IPS-18c (cell line): Measurements from ENCODE around the gene VWA2.
A peak's percentile ranks its signal among the peaks of the same experiment; 100 is the strongest.

ENCODE experiments used
- H3K4me3 ChIP-seq: 2 replicates; pipeline ENCODE4 v1.7.0; 2013; ENCODE audit warnings: low read depth, mild to moderate bottlenecking, low read length, moderate library complexity; ENCODE audit not compliant: insufficient read depth
- H3K9me3 ChIP-seq: one replicate; pipeline ENCODE4 v1.6.1; 2013; ENCODE audit warnings: mild to moderate bottlenecking, low read length, moderate library complexity; ENCODE audit not compliant: control insufficient read depth, insufficient read depth

VWA2 gene

GRCh38 chr10:114239117-114239993 is at the start of gene VWA2:
VWA2 (plus strand) TSS chr10:114239254; CDS start chr10:114248714, 9,460 bp downstream.
- Histone ChIP-seq H3K9me3 (no peaks in the 10 kb centered on the region), H3K4me3 (peak within 1 kb of the TSS; percentile 65)

GRCh38 chr10:114189700-114190099 is 49.4 kb upstream of the VWA2 start:
- no peak overlapping the region for H3K4me3 ChIP-seq
- H3K9me3 ChIP-seq = no peaks in the 10 kb centered on the region

GRCh38 chr10:114195079-114195478 is 44.0 kb upstream of the VWA2 start:
- no peaks in the 10 kb centered on the region for H3K9me3 ChIP-seq
- no peak overlapping the region for H3K4me3 ChIP-seq

- Histone ChIP-seq H3K9me3 (no peaks in the 10 kb centered on the region), H3K4me3 (no peak overlapping the region)
Measured at GRCh38 chr10:114199239-114199638, 39.8 kb upstream of the VWA2 start.

GRCh38 chr10:114202812-114203211 is 36.2 kb upstream of the VWA2 start:
- H3K9me3 ChIP-seq = no peaks in the 10 kb centered on the region

GRCh38 chr10:114206902-114207301 is 32.2 kb upstream of the VWA2 start:
- H3K9me3 ChIP-seq = no peaks in the 10 kb centered on the region
- no peak overlapping the region for H3K4me3 ChIP-seq

More at GRCh38 chr10:114202812-114203211, 36.2 kb upstream of the VWA2 start:
- no peak overlapping the region for H3K4me3 ChIP-seq

GRCh38 chr10:114207349-114207748 is 31.7 kb upstream of the VWA2 start:
- H3K9me3 ChIP-seq = no peaks in the 10 kb centered on the region
- H3K4me3 ChIP-seq = no peak overlapping the region

GRCh38 chr10:114208351-114208750 is 30.7 kb upstream of the VWA2 start:
- Histone ChIP-seq H3K9me3 (no peaks in the 10 kb centered on the region), H3K4me3 (no peak overlapping the region)

GRCh38 chr10:114212153-114212552 is 26.9 kb upstream of the VWA2 start:
- H3K4me3 ChIP-seq = no peak overlapping the region
- H3K9me3 ChIP-seq = no peaks in the 10 kb centered on the region

- H3K9me3 ChIP-seq = no peaks in the 10 kb centered on the region
- no peak overlapping the region for H3K4me3 ChIP-seq
Measured at GRCh38 chr10:114215033-114215432, 24.0 kb upstream of the VWA2 start.

- H3K4me3 ChIP-seq = no peak overlapping the region
- no peaks in the 10 kb centered on the region for H3K9me3 ChIP-seq
Measured at GRCh38 chr10:114220281-114220680, 18.8 kb upstream of the VWA2 start.

- no peaks in the 10 kb centered on the region for H3K9me3 ChIP-seq
- H3K4me3 ChIP-seq = no peak overlapping the region
Measured at GRCh38 chr10:114221235-114221634, 17.8 kb upstream of the VWA2 start.

- no peak overlapping the region for H3K4me3 ChIP-seq
- H3K9me3 ChIP-seq = no peaks in the 10 kb centered on the region
Measured at GRCh38 chr10:114223066-114223465, 16.0 kb upstream of the VWA2 start.

GRCh38 chr10:114228156-114228555 is 10.9 kb upstream of the VWA2 start:
- H3K9me3 ChIP-seq = no peaks in the 10 kb centered on the region

GRCh38 chr10:114232561-114233176 is 6.4 kb upstream of the VWA2 start:
- Histone ChIP-seq H3K9me3 (no peaks in the 10 kb centered on the region), H3K4me3 (no peak overlapping the region)

More at GRCh38 chr10:114228156-114228555, 10.9 kb upstream of the VWA2 start:
- no peak overlapping the region for H3K4me3 ChIP-seq

GRCh38 chr10:114233482-114233881 is 5.6 kb upstream of the VWA2 start:
- H3K9me3 ChIP-seq = no peaks in the 10 kb centered on the region
- no peak overlapping the region for H3K4me3 ChIP-seq

- H3K9me3 ChIP-seq = no peaks in the 10 kb centered on the region
- H3K4me3 ChIP-seq = no peak overlapping the region
Measured at GRCh38 chr10:114234132-114234531, 4.9 kb upstream of the VWA2 start.

- peak overlapping the region; percentile 65; the same call in 1 of the 2 replicates for H3K4me3 ChIP-seq
Measured at GRCh38 chr10:114239994-114240345, 916 bp downstream of the VWA2 start.

More at GRCh38 chr10:114239994-114240345, 916 bp downstream of the VWA2 start:
- H3K9me3 ChIP-seq = no peaks in the 10 kb centered on the region
